Measurements from ENCODE around the gene TNS3. TPM values are rescaled to one million over a fixed set of nuclear protein-coding genes. Genes with fewer than 3 reads are reported as not detected.

TNS3 gene
- total and polyA plus RNA-seq, 10 of the 15 experiments (the other 5 are each of a cell fraction or from before 2014, with no cell fraction given), result 0.27 to 2.7 (median 0.79) TPM

GRCh38 chr7:47625861-47626715 lies 44.2 kb upstream of the TNS3 start:
- 62% methylated on average over 10 of the region's 10 CpGs for WGBS (ENCODE audit: insufficient coverage, insufficient replicate concordance, low lambda C conversion rate, missing lambda C conversion rate)
- Histone ChIP-seq H3K27me3 (replicated peaks in 1 of 2; ENCODE audit: control insufficient read depth in 2 of 2, insufficient read depth in 2 of 2, low read length in 1 of 2) (peaks cover 0 to 3% of the 10 kb centered on the region in 2 experiments; a peak in 1 of 4 replicates), H4K20me1 (ENCODE audit: control insufficient read depth, insufficient read depth) (no peaks in the 10 kb centered on the region), H3K4me3 (no peak overlapping the region), H2AFZ (ENCODE audit: control insufficient read depth, low read depth, low read length) (no peak overlapping the region), H3K9ac (ENCODE audit: control insufficient read depth, insufficient read depth, low read length) (no peak overlapping the region), H3K4me1 (ENCODE audit: control insufficient read depth, insufficient read depth, low read length) (peaks cover 12% of the 10 kb centered on the region), H3K27ac (ENCODE audit: control insufficient read depth, insufficient read depth) (no peak overlapping the region), H3K79me2 (ENCODE audit: control insufficient read depth, insufficient read depth, low read length) (no peaks in the 10 kb centered on the region), H3K9me3 (replicated peaks; ENCODE audit: control insufficient read depth, insufficient read depth, low read length) (no peaks in the 10 kb centered on the region), H3K36me3 (ENCODE audit: control insufficient read depth in 2 of 2, insufficient read depth in 2 of 2, low read length in 1 of 2) (no peaks in the 10 kb centered on the region), H3K4me2 (ENCODE audit: control insufficient read depth, insufficient read depth) (no peak overlapping the region)
- RAD21 ChIA-PET (ENCODE audit: unreplicated experiment), result no interaction called here
- SMC1A ChIA-PET (ENCODE audit: uncharacterized antibody, unreplicated experiment), result no interaction called here
- BruUV-seq (replicated peaks), result no TSS peak
- no peak for TF ChIP-seq CEBPB (IDR thresholded peaks at IDR 0.05; ENCODE audit: borderline replicate concordance in 1 of 2, low read depth in 2 of 2, low read length in 2 of 2)
- TF ChIP-seq WRNIP1 (IDR thresholded peaks at IDR 0.05; ENCODE audit: borderline replicate concordance, low read depth, low read length), result no peak
- no peak for TF ChIP-seq TBL1XR1 (IDR thresholded peaks at IDR 0.05; ENCODE audit: low read depth, low read length)
- TF ChIP-seq DPF2 (IDR thresholded peaks at IDR 0.05), result no peak
- TF ChIP-seq, protein P1, sequence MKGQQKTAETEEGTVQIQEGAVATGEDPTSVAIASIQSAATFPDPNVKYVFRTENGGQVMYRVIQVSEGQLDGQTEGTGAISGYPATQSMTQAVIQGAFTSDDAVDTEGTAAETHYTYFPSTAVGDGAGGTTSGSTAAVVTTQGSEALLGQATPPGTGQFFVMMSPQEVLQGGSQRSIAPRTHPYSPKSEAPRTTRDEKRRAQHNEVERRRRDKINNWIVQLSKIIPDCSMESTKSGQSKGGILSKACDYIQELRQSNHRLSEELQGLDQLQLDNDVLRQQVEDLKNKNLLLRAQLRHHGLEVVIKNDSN (IDR thresholded peaks at IDR 0.05; ENCODE audit: borderline replicate concordance, extremely low read length, insufficient read depth, low read depth, low read length), result no peak
- TF ChIP-seq, protein P2, sequence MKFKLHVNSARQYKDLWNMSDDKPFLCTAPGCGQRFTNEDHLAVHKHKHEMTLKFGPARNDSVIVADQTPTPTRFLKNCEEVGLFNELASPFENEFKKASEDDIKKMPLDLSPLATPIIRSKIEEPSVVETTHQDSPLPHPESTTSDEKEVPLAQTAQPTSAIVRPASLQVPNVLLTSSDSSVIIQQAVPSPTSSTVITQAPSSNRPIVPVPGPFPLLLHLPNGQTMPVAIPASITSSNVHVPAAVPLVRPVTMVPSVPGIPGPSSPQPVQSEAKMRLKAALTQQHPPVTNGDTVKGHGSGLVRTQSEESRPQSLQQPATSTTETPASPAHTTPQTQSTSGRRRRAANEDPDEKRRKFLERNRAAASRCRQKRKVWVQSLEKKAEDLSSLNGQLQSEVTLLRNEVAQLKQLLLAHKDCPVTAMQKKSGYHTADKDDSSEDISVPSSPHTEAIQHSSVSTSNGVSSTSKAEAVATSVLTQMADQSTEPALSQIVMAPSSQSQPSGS (IDR thresholded peaks at IDR 0.05; ENCODE audit: low read length), result no peak
- no peak for TF ChIP-seq ZNF24 (IDR thresholded peaks at IDR 0.05)
- no peak for TF ChIP-seq RCOR1 (conservative IDR thresholded peaks at IDR 0.05; ENCODE audit: low read depth, low read length)
- no peak for TF ChIP-seq KDM1A (IDR thresholded peaks at IDR 0.05; ENCODE audit: borderline replicate concordance)
- DNase-seq (ENCODE audit: low read depth, low spot score), result no peak
- CTCF ChIA-PET, result no interaction called here
- FAIRE-seq, result no peak
- intact Hi-C loops (cut with micrococcal nuclease; ENCODE audit: unreplicated experiment) (no loop called here), in situ Hi-C loops (cut with MboI) (no loop called here)
- ATAC-seq, result no peak
- POLR2A ChIA-PET, result interaction anchor here (0.7 kb wide), 1 partner anchor 187 kb away, joined by 6 read pairs; no protein-coding TSS in a partner anchor

Measured in GM12878 (cell line).